ENCODE results near the gene RAD51B.

RAD51B gene

DNA sequence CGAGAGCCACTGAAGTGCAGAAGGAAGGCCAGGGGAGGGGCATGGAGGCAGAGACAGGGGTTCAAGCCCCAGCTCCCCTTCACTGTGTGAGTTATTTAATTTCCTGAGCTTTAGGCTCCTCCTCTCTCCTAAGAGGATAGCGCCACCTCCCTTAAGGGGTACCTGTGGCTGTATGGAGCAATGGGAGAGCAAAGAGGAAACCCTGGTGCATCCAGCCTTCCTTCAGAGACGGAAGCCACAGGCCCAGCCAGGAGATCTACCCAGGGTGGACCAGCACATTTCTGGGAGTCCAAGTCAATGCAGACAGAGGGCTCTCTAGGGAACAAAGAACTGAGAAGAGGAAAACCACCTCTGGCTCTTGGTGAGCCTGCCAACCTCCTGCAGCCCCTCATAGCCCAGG is 883.0 kb downstream of the RAD51B start:
- FAIRE-seq, result no peak

DNA sequence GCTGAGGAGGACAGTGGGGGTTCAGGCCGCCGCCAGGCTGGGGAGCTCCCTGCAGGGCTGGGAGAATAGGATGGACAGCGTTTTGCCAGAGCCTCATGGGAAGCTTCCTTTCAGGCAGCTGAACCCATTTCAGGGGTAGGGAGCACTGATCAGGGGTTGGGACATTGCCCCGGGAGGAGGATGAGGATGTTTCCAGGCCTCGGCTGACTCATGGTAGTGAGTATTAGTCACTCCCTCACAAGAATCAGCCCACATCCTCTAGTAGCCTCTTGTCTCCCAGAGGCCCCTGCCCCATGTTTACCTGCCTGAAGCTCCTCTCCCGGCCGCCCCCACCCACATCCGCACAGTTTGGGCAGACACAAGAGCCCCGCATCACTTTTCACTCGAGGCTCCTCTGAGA is 883.5 kb downstream of the RAD51B start:
- no peak for FAIRE-seq

DNA sequence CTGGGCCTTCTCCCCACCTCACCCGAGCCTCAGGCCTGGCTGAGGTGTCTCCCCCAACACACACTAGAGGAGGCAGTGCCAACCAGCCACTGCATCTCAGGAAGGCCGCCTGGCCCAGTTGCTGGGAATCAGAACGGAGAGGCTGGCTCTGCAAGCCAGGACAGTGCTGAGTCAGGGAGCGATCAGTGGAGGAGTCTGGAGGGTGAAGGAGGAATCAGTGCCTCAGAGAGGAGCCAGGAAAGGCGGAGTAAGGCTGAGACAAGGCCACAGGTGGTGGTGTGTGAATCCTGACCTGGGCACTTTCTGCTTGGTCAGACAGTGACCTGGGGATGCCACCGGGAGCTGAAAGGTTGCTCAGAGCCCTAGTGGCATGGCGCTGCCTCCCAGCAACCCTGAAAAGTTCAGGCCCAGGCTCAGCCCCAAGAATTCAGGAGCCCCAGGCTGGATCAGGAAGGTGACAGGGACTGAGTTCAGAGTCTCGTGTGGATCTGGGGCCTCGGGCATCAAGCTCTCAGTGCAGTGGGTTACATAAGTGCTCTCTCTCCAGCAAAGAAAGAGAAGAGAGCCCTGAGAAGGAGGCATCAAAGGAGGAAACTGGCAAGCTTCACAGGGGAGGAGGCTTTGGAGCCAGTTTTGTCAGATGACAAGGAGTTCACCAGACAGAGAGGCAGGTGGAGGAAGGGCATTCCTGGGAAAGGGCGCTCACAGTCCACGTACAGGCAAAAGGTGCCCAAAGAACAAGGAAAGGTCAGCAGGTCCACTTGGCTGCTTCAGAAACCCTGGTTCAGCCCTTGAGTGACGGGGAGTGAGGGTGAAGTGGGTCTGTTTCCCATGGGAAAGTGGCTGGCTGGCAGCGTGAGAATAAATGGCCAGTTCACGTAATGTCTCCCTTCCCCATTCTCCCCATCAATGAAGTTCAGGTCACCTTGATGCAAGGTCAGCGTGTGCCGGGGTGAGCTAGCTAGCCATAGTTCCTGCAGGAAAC is 885.4 kb downstream of the RAD51B start:
- FAIRE-seq, result no peak

DNA sequence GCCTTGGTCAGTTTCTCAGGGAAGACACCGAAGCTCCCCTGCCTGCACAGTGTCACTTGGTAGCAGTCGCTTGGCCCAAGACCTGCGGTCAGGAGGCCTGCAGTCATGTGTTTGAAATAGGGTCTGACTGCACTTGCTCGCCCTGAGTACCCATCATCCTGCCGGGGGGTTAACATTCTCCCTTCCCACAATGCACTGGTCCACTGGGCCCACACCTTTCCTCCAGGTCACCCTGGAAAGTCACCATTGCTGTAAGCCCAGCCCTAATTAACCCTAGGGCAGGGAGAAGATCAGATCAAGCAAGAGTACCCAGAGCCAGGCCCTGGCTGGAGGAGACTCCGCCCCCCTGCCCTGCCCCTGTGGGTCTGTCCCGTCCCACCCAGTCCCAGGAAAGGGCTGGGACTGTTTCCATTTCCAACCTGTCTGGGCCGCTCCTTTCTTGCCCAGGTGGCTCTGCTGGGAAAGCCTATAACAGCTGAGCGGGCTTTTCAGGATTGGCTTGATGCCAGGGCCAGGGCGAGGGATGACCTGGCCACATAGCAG is 886.2 kb downstream of the RAD51B start:
- no peak for FAIRE-seq

DNA sequence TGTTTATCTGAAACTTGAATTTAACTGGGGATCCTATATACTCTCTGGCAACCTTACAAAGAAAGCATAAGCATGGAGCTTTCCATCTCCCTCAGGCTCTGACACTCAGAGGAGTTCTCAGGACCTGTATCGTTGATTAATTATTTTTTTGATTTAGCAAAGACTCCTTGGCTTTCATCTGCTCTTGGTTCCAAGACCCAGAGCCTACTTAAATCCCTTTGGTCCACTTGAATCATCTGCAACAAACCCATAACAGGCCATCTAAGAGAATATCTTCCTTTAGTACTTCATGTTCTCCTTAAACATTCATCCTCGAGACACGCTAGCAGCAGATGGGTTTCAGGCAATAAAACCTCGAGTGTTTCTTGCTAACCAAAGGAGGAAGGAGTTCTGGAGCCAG is 887.9 kb downstream of the RAD51B start:
- FAIRE-seq, result no peak

DNA sequence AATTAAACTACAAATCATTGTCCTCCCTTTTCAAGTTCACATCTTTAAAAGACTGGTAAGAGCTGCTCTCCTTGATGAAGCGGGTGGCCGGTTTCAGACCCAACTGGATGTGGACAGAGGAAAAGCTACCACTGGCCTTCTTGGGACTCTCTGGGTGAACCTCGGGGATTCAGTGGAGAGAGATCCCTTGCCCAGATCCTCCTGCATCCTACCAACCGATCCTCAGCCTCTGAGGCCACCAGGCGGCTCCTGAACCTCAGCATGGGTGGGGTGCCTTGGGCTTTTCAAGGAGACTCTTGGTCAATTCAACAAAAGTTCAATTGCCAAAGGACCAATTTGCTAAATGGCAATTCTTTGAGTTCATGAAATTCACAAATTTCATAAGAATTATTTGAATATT is 888.8 kb downstream of the RAD51B start:
- FAIRE-seq, result no peak

DNA sequence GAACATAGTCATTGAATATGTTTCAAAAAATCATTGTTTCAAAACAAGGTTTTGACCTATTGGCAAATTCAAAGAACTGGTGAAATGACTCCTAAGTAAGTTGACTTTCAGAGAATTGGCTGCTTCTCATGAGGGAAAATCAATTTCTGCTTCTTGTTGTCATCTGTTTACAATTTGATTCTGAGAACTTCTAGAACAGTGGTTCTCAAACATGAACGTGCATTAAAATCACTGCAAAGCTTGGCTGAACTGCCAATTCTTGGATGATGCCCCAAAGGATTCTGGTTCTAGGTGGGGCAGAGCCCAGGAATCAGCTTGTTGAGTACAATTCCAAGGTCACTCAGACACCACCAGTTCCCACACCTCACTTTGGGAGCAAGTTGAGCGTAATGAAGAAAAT is 889.4 kb downstream of the RAD51B start:
- no peak for FAIRE-seq

DNA sequence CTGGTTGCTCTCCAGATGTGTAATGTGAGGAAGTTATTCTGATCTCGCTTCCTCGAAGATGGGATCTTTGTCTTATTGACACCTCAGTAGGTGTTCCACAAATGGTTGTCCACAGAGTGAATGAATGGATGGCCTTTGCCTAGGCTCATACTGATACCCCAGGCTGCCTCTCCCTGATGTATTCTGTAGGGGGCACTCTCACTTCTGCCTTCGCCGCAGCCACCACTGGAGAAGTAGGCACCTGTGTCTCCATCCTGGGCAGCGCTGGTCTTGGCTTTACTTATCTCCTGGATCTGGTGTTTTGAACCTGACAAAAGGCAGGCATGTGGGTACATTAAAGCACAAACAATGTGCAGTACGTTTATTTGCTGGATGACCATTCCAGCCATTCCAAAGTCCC is 891.2 kb downstream of the RAD51B start:
- FAIRE-seq, result no peak

DNA sequence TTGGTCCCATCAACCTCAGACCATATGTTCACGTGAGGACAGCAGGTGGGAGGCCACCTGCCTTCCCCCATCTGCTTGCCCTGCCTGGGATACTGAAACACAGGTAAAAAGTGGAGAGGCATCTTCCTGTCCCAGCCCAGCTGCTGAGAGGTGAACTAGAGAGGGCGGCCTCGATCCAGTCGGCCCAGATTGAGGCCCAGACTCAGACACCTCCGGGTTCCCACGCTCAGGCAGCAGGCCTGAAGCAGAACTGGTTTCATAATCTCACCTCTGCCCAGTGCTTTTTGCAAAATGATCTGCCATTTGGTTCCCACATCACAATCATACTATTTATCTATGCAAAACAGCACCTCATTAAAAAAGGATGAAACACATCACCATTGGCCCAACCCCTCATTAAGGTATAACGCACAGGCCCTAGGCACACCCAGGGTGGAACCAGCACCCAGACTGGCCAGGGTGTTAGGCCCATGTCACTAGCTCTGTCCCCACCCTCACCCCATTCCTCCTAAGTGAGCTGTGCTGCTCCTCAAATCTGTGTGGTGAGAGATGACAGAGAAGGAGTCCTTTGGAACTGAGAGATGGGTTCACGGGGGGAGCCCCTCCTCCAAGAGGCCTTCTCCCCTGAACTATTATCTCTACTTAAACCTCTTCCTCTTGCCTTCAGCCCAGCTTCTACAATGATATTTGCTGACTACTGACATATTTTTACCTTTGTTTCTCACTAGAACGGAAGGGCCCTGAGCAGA is 892.2 kb downstream of the RAD51B start:
- no peak for FAIRE-seq

DNA sequence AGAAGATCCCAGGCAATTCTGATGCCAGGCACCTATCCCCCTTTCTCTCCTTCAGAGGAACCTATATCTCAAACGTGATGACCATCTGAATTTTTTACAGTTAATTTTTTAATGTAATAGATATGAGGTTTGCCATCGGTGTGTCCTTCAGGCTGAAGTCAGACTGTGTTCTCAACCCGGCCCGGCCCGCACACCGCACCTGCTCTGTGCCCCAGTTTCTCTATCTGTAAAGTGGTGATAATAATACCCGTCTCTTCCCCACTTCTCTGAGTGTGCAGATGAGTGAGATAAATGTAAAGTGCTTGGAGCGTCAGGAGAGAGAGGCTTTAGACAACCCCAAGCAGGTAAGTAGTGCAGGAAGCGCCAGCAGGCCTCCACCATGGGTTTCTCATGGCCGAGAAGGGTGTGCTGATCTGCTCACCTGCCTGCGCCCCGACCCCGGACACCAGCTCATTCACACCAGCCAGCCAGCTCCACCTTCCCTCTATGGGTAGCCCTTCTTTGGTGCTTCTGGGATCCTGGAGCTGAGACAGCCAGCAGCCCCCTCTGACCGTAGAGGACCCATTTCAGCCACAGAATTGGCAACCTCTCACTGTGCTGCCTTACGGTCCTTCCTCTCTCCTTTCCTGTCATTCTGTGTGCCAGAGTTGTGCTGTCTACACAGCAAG is 893.3 kb downstream of the RAD51B start:
- FAIRE-seq, result no peak

DNA sequence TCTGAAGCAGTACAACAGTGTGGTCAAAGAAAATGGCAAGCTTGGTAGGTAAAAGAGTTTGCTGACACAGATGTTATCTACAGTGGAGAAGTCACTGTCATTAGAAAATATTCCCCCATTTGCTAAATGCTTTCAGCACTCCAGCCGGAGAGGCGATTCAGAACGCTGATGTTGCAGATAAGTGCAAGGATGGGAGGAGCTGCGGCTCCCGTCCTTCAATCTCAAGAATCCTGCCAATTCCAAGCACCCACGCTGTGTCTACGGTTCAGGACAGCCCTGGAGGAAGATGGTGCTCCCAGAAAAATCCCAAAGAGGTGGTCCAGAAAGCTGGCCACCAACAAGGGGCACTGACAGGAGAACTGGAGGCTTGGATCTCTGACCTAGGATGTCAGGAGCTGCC is 894.2 kb downstream of the RAD51B start:
- FAIRE-seq, result no peak

DNA sequence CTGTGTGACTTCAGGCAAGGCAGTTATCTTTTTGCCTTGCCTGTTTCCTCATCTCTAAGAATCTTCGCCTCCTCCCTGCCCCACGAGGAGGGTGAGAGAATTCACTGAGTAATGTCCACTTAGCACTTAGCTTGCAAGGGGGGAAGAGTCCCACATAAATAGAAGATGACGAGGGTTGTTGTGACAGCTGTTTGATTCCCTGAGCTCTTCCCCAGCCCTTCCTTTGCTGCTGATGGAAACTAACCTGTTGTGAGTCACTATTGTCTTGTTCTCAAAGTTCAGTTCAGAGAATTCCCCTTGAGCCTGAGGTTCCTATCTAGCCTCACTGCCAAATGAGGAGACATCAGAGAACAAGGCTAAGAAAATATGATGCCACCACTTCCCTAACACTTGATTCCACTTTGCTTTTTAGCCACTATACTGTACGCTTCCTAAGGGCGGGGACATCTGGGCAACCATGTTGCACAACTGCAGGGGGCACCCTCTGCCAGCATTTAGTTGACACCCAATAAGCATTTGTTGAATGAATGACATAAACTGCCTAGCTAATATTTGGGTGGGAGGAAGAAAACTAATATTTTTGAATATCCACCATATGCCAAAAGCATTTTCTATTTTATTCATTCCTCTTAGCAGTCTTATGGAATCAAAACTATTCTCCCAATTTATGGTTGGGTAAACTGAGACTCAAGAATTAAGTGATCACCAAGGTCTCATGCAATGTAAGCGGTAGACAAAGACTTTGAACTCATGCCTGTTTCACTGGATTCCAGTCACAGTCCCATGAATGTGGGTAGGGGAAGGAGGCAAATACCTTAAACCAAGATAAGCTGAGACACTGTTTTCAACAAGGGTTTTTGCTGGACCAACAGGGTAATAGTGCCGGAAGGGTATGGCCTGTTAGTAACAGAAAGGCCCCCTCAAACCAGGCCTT is 895.7 kb downstream of the RAD51B start:
- no peak for FAIRE-seq

DNA sequence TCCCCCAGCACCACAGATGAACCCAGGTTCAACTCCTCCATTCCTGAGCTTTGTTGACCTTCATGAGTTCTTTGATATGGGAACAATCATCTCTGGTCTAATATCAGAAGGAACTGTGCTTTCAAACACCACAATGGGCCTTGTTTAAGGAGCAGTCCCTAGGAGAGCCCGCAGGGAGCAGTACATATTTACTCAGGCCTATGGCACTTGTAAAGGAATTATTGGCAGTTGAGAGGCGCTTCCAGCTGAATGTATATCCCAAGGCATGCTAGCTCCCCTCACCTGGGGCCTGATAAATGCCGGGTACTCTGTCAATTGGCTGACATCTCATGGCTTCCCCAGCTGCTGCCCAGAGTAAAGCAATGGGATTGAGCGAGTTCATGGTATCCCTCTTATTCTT is 897.1 kb downstream of the RAD51B start:
- no peak for FAIRE-seq

DNA sequence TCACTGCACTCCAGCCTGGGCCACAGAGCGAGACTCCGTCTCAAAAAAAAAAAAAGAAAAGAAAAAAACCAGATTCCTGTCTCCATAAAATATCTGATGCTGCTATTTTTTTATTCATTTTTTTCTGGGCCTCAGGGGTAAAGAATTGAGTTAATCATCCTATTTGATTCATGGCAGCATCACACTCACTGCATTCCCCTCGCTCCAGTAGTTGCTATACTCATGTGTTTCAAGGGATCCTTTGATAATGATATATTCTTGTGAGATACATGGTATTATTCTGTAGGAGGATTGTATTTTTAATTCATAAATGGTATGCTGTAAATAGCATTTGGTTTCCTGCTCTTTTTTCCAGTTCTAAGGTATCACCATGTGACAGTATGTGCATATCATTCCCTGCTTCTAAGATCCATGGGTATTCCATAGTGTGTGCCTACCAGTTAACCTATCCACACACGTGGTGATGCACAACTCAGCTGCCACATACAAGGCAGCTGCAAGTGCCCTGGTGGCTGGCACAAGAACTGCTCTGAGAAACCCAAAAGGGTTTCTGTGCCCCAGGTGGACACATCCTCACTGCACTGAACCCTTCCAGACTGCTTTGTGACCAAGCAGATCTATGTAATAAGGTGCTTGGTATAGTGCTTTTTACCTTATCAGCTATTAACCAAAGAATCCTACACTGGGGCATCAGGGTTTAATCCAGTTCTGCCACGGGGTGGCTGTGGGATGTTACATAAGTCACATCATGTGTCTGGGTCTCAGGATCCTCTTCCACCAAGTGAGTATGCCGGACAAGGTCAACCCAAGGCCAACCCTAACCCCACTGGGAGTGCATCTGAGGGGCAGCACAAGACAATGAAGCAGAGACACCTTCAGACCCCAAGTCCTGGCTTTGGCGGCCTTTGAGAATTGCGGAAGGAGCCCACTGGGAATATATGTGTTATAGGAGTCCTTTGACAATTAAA is 898.7 kb downstream of the RAD51B start:
- no peak for FAIRE-seq

DNA sequence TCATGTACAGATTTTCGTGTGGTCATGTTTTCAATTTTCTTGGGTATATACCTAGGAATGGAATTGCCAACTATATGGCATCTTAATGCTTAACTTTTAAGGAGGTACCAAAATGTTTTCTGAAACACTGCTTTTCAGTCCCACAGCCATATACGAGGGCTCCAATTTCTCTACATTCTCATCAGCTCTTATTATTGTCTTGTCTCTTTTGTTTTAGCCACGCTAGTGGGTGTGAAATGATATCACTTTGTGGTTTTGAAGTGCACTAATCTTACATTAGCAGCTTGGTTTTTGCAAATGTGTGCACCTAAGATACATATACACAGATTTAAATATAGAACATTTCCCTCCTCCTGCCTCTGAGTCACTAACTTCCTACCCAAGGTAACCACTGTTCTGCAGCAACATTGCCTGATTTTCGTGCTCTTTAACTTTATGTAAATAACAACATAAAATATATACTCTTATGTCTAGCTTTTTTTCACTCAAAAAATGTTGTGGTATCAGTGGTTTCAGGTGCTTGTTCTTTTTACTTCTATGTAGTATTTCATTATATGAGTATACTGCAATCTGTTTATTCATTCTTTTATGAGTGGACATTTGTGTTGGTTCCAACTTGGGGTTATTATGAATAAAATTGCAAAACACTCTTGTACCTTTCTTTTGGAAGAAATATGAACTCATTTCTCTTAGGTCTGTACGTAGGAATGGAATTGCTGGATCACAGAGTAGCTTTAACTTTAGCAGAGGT is 900.2 kb downstream of the RAD51B start:
- FAIRE-seq, result no peak

DNA sequence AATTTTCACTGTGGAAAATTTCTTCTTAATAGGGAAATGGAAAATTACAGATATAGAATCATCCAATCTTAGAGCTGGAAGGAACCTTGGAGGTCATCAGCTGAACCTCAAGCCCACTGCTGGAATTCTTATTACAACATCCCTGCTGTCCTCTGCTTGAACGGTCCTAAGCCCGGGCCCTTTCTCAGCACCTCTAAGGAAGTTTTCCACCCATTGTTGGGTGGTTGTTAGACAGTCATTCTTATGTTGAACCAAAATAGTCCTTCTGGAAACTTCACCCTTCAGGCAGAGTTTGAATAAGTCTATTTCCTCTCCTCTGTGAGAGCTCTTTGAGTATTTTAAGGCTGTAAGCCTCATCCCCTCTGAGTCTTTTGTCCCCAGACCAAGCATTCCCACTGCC is 902.6 kb downstream of the RAD51B start:
- FAIRE-seq, result no peak

DNA sequence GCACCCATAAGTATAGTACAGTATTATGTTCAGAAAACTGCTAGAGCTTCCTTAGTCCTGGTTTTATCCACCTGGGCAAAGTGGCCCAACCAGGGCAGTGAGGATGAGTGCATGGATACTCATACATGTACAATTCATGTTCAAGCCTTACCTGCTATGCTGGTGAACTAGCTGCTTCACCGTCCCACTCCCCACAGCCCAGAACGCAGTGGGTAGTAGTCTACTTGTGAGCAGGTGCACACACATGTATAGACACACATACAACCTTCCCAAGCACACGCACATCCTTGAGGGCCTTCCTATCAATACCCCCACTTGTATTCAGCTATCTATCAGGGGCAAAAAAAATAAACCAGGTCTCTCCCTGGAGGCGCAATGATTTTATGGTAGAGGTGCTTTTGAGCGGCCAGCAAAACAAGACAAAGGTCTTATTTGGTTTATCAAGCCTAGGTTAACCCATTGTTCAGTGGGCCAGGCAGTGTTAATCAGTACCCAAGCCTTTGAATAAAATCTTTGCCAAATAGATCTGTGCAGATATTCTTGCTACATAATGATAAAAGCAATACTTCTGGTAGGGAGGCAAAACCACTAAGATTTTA is 903.5 kb downstream of the RAD51B start:
- no peak for FAIRE-seq

DNA sequence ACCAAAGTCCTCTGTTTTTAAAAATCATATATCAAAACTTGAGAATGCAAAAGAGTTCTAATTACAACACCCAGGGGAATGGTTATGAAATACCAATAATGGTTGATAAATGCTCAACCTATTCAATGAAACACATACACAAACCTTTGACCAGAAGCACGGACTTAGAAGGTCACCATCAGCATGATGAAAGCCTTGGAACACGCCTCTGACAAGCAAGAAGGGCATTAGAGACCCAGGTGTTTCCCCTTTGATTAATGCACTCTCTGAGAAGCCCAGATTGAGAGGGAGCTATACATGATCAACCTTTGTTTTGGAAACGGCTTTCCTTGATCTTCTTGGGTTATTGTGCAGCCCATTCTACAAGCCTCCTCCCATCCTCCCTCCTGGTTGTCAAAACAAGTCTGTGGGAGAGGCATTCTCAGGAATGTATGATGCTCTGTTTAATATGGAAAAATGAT is 904.3 kb downstream of the RAD51B start:
- FAIRE-seq, result no peak

DNA sequence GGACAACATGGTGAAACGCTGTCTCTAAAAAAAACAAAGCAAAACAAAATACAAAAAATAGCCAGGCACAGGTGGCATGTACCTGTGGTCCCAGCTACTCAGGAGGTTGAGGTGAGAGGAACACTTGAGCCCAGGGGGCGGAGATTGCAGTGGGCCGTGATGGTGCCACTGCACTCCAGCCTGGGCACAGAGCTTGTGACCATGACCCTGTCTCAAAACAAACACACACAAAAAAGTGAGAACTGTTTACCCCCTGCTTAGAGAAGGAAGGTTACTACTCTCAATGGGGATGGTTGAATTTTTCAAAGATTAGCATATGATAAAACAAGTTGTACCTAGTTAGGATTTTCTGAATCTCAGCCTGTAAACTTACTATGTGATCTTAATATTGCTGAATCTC is 905.3 kb downstream of the RAD51B start:
- no peak for FAIRE-seq
